ENCODE data around the gene CDK5RAP2.

The CDK5RAP2 gene

GRCh38 chr9:120442308-120442995 is 137.5 kb downstream of the CDK5RAP2 start:
- TF ChIP-seq POLR2AphosphoS5 (IDR thresholded peaks at IDR 0.05; ENCODE audit: borderline replicate concordance, low read depth, low read length), result no peak
- TF ChIP-seq EZH2 (IDR thresholded peaks at IDR 0.05), result no peak
- TF ChIP-seq FOXP2 (optimal IDR thresholded peaks at IDR 0.05; ENCODE audit: control extremely low read depth, extremely low read length, insufficient read depth), result no peak
- Histone ChIP-seq H3K9ac (ENCODE audit: insufficient read length) (no peak overlapping the region), H3K9me3 (ENCODE audit: low read depth, low read length) (no peaks in the 10 kb centered on the region), H3K27ac (no peak overlapping the region), H3K4me3 (no peak overlapping the region), H3K36me3 (ENCODE audit: insufficient read depth, low read length) (peaks cover 21% of the 10 kb centered on the region; the same call in 1 of the 2 replicates)
- no peak for DNase-seq (ENCODE audit: low read depth, low spot score)

DNA sequence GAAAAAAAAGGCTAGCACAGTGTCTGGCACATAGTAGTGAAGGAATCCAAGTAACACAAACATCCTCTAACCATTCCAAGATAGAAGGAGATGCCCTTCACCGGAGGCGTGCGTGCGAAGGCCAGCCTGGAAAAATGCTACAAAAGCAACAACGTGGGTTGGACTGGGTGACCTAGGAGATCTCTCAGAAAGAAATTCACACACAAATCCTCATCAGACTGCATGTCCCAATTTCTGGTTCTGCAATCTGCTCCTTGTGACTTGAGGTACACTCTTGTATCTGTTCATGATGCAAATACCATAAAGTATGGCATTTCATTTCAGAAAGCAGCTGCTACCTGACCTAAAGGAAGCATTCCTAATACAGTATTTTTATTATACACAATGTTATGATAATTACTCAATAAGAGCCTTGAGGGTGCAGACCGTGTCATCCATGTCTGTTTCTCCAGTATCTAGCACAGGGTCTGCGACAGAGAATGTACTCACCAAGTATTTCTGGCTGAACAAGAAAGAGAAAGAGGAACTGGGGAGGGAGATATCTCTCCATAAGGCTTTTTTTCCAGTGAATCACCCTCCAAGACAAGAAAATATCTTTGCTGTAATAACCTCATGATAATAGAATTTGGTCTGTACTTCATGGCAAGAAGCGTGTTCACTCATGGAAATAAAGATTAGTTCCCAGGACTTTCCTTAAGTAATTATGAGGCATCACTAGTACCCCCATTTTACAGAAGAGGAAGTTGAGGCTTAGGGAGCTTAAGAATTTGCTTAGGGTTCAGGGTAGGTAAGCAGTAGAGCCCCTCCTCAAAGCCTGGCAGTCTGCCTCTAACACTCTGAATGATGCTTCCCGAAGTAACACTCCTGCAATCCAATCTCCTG is 138.3 kb downstream of the CDK5RAP2 start:
- Histone ChIP-seq H3K4me3 (no peak overlapping the region), H3K27ac (no peak overlapping the region), H3K9ac (ENCODE audit: insufficient read length) (no peak overlapping the region), H3K36me3 (ENCODE audit: insufficient read depth, low read length) (peaks cover 25% of the 10 kb centered on the region; the same call in 1 of the 2 replicates), H3K9me3 (ENCODE audit: low read depth, low read length) (no peaks in the 10 kb centered on the region)
- no peak for DNase-seq (ENCODE audit: low read depth, low spot score)
- TF ChIP-seq FOXP2 (optimal IDR thresholded peaks at IDR 0.05; ENCODE audit: control extremely low read depth, extremely low read length, insufficient read depth), result no peak
- TF ChIP-seq POLR2AphosphoS5 (IDR thresholded peaks at IDR 0.05; ENCODE audit: borderline replicate concordance, low read depth, low read length), result no peak
- TF ChIP-seq EZH2 (IDR thresholded peaks at IDR 0.05), result no peak

- Histone ChIP-seq H3K9ac (ENCODE audit: insufficient read length) (no peak overlapping the region), H3K4me3 (no peak overlapping the region), H3K27ac (no peak overlapping the region), H3K36me3 (ENCODE audit: insufficient read depth, low read length) (peaks cover 25% of the 10 kb centered on the region; the same call in 1 of the 2 replicates), H3K9me3 (ENCODE audit: low read depth, low read length) (no peaks in the 10 kb centered on the region)
- TF ChIP-seq POLR2AphosphoS5 (IDR thresholded peaks at IDR 0.05; ENCODE audit: borderline replicate concordance, low read depth, low read length) (no peak), EZH2 (IDR thresholded peaks at IDR 0.05) (no peak), FOXP2 (optimal IDR thresholded peaks at IDR 0.05; ENCODE audit: control extremely low read depth, extremely low read length, insufficient read depth) (no peak)
- no peak for DNase-seq (ENCODE audit: low read depth, low spot score)
Observed at GRCh38 chr9:120440791-120441190, 139.2 kb downstream of the CDK5RAP2 start.

DNA sequence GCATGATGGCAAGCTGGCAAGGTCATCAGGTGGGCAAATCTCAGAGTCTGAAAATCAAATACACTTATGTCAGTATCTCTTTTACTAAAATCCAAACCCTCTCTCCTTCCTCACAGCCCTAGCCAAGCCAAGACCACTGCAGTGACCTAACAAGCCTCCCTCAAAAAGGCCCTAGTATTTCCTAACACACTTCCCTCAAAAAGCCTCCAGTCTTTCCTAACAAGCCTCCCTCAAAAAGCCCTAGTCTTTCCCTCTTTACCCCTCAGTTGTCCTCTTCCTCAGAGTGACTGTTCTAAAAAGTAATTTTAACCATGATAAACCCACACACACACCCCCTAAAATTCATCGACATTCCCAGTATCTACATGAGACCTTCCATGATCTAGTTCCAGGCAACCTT is 140.0 kb downstream of the CDK5RAP2 start:
- no peak for DNase-seq (ENCODE audit: low read depth, low spot score)
- no peak overlapping the region for H3K4me3 ChIP-seq
- H3K9ac ChIP-seq (ENCODE audit: insufficient read length), result no peak overlapping the region
- no peak for TF ChIP-seq POLR2AphosphoS5 (IDR thresholded peaks at IDR 0.05; ENCODE audit: borderline replicate concordance, low read depth, low read length)
- TF ChIP-seq FOXP2 (optimal IDR thresholded peaks at IDR 0.05; ENCODE audit: control extremely low read depth, extremely low read length, insufficient read depth), result no peak
- TF ChIP-seq EZH2 (IDR thresholded peaks at IDR 0.05), result no peak
- H3K27ac ChIP-seq, result no peak overlapping the region
- no peaks in the 10 kb centered on the region for H3K9me3 ChIP-seq (ENCODE audit: low read depth, low read length)
- H3K36me3 ChIP-seq (ENCODE audit: insufficient read depth, low read length), result peaks cover 25% of the 10 kb centered on the region; the same call in 1 of the 2 replicates

DNA sequence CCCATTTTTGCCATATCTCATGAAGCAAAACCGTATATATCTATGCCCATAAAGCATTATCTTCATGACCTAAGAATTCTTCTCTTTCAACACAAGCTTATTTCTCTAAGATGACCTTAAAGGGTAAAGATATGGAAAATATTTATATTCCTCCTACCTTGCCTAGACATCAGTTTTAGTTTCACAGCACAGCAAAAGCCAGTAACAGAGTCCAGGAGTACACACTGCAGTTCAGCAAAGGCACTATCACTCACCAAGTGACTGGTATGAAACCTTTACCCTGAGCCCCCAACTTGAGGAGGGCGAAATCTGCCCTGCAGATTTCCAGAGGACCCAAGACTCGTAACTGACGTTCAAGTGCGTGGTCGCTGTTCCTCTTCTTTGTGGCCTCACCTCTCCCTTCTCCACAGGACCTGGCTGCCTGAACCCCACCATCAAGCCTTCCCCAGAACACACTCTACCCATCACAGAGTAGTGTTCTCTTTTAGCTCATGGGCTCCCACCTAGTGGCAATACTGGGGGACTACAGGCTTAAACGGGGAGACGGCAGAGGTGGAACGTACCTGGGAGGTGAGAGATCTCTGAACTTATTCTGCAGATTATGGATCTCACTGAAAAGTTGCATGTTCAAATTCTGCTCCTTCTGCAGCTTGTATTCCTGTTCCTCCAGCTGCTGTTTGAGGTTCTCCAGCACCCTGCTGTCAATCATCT is 141.0 kb downstream of the CDK5RAP2 start:
- H3K9ac ChIP-seq (ENCODE audit: insufficient read length), result no peak overlapping the region
- H3K4me3 ChIP-seq, result no peak overlapping the region
- no peaks in the 10 kb centered on the region for H3K9me3 ChIP-seq (ENCODE audit: low read depth, low read length)
- H3K36me3 ChIP-seq (ENCODE audit: insufficient read depth, low read length), result peaks cover 30% of the 10 kb centered on the region; the same call in 1 of the 2 replicates
- TF ChIP-seq FOXP2 (optimal IDR thresholded peaks at IDR 0.05; ENCODE audit: control extremely low read depth, extremely low read length, insufficient read depth), result no peak
- no peak for TF ChIP-seq EZH2 (IDR thresholded peaks at IDR 0.05)
- no peak for TF ChIP-seq POLR2AphosphoS5 (IDR thresholded peaks at IDR 0.05; ENCODE audit: borderline replicate concordance, low read depth, low read length)
- DNase-seq (ENCODE audit: low read depth, low spot score), result no peak
- H3K27ac ChIP-seq, result no peak overlapping the region

DNA sequence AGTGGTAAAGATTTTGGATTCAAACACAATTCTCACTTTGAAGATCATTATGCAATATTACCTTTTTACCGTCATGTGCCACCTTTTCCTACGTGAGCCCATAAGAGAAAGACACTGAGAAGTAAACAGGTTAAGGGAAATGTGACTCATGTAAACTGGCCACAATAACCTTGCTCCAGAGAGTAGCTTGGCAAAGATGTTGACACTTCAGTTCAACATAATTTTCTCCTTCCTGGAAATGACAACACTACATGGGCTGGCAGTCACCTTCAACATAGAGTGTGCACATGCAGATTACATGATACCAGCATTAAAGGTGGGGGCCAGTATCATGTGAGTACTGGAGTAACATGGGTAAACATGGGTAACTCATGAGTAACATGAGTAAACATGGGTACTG is 141.9 kb downstream of the CDK5RAP2 start:
- Histone ChIP-seq H3K9ac (ENCODE audit: insufficient read length) (no peak overlapping the region), H3K9me3 (ENCODE audit: low read depth, low read length) (no peaks in the 10 kb centered on the region), H3K27ac (no peak overlapping the region), H3K36me3 (ENCODE audit: insufficient read depth, low read length) (peaks cover 30% of the 10 kb centered on the region; the same call in 1 of the 2 replicates), H3K4me3 (no peak overlapping the region)
- TF ChIP-seq FOXP2 (optimal IDR thresholded peaks at IDR 0.05; ENCODE audit: control extremely low read depth, extremely low read length, insufficient read depth), result no peak
- TF ChIP-seq POLR2AphosphoS5 (IDR thresholded peaks at IDR 0.05; ENCODE audit: borderline replicate concordance, low read depth, low read length), result no peak
- DNase-seq (ENCODE audit: low read depth, low spot score), result no peak

DNA sequence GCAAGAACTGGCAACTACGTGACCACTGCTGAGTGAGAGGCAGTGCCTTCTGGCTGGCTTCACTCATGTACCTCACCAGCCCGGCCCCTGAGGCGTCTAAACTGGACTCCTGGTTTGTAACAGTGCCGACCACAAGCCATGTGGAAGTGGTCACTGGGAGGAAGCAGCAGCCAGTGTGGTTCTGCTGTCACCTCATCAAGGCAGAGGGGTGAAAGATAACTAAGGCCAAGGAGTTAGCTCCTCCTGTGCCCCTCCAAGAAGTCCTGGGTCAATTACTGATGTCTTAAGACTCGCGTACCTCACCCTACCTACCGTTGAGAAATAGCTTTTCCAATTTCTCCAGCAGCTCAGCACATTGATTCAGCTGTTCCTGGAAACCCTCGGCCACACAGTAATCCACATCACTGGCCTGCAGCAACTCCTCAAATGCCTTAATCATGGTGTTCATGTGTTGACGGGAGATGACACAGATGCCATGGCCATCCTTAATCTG is 142.9 kb downstream of the CDK5RAP2 start:
- no peak overlapping the region for H3K4me3 ChIP-seq
- no peak overlapping the region for H3K9ac ChIP-seq (ENCODE audit: insufficient read length)
- peaks cover 19% of the 10 kb centered on the region; the same call in 1 of the 2 replicates for H3K36me3 ChIP-seq (ENCODE audit: insufficient read depth, low read length)
- DNase-seq (ENCODE audit: low read depth, low spot score), result no peak
- TF ChIP-seq FOXP2 (optimal IDR thresholded peaks at IDR 0.05; ENCODE audit: control extremely low read depth, extremely low read length, insufficient read depth) (no peak), EZH2 (IDR thresholded peaks at IDR 0.05) (no peak), POLR2AphosphoS5 (IDR thresholded peaks at IDR 0.05; ENCODE audit: borderline replicate concordance, low read depth, low read length) (no peak)
- H3K27ac ChIP-seq, result no peak overlapping the region
- no peaks in the 10 kb centered on the region for H3K9me3 ChIP-seq (ENCODE audit: low read depth, low read length)
